Measurements from ENCODE around the gene ACOXL. TPM values are rescaled to one million over a fixed set of nuclear protein-coding genes. Genes with fewer than 3 reads are reported as not detected.

The ACOXL gene
- total and polyA plus RNA-seq, 9 of the 15 experiments (the other 6 are each of a cell fraction or from before 2014, with no cell fraction given), result 0.31 to 0.56 TPM; not detected in 7

DNA sequence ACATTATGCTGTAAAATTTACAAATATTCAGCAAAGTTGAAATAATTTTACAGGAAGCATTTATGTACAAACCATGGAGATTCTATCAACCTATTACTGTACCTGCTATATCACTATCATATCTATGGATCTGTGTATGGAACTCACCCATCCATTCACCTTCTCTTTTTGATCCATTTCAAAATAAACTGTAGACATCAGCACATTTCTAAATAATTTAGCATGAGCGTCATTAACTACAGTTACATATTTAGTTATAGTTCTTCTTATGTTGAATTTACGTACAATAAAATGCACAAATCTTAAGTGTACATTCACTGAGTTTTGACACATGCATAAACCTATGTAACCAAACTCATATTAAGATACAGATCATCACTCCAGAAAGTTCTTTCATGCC lies 260.5 kb downstream of the ACOXL start:
- Histone ChIP-seq H3K4me1 (replicated peaks in 1 of 2; ENCODE audit: control insufficient read depth in 2 of 2, insufficient read depth in 2 of 2, low read length in 2 of 2) (no peaks in the 10 kb centered on the region), H3K9me1 (ENCODE audit: control insufficient read depth, insufficient read depth, low read length) (no peaks in the 10 kb centered on the region), H2AFZ (ENCODE audit: low read depth, low read length) (no peak overlapping the region), H3K27ac (ENCODE audit: extremely low read depth, low read depth, low read length) (no peak overlapping the region), H3K9ac (ENCODE audit: insufficient read depth in 1 of 2, low read depth in 2 of 2, low read length in 2 of 2) (no peak overlapping the region), H3K9me3 (replicated peaks; ENCODE audit: control insufficient read depth, insufficient read depth, low read depth, low read length) (no peaks in the 10 kb centered on the region), H3K4me3 (no peak overlapping the region), H4K20me1 (replicated peaks; ENCODE audit: control insufficient read depth, insufficient read depth, low read length) (no peaks in the 10 kb centered on the region), H3K36me3 (ENCODE audit: control insufficient read depth, insufficient read depth, low read length) (no peaks in the 10 kb centered on the region), H3K4me2 (ENCODE audit: insufficient read depth, low read length) (no peak overlapping the region), H3K27me3 (ENCODE audit: control insufficient read depth in 2 of 2, insufficient read depth in 2 of 2, low read length in 2 of 2) (peaks cover 5 to 7% of the 10 kb centered on the region in 2 experiments), H3K79me2 (ENCODE audit: control insufficient read depth, insufficient read depth, low read length) (no peaks in the 10 kb centered on the region)
- intact Hi-C loops (cut with micrococcal nuclease), result no loop called here
- ATAC-seq (no peak), DNase-seq (ENCODE audit: extremely low read depth in 1 of 4, low spot score in 3 of 4) (no peak), FAIRE-seq (no peak)
- WGBS (ENCODE audit: insufficient coverage, low coverage, missing lambda C conversion rate), result 0% methylated on average over 2 of the region's 2 CpGs
- no TSS peak for BruUV-seq (replicated peaks)
- TF ChIP-seq NR2F6 (CRISPR knock-in tag; IDR thresholded peaks at IDR 0.05) (no peak), GTF2F1 (IDR thresholded peaks at IDR 0.05; ENCODE audit: low read depth, low read length) (no peak), GATA2 (CRISPR knock-in tag; IDR thresholded peaks at IDR 0.05) (no peak), HNRNPH1 (optimal IDR thresholded peaks at IDR 0.05; ENCODE audit: low read depth, low read length) (no peak), RUNX1 (IDR thresholded peaks at IDR 0.05; ENCODE audit: low read depth) (no peak), ATF7 (IDR thresholded peaks at IDR 0.05) (no peak), ZNF121 (CRISPR knock-in tag; conservative IDR thresholded peaks at IDR 0.05) (no peak), NEUROD1 (IDR thresholded peaks at IDR 0.05; ENCODE audit: borderline replicate concordance, low read depth, low read length, partially characterized antibody) (no peak), ZNF77 (CRISPR knock-in tag; IDR thresholded peaks at IDR 0.05) (no peak), NCOA4 (IDR thresholded peaks at IDR 0.05; ENCODE audit: partially characterized antibody) (no peak), YY1 (IDR thresholded peaks at IDR 0.05; ENCODE audit: borderline replicate concordance in 1 of 3, control insufficient read depth in 1 of 3, extremely low read depth in 1 of 3, insufficient read depth in 3 of 3, insufficient read length in 1 of 3, insufficient replicate concordance in 2 of 3, low read depth in 1 of 3, low read length in 2 of 3) (no peak), ZNF124 (CRISPR knock-in tag; IDR thresholded peaks at IDR 0.05) (no peak), ZC3H11A (IDR thresholded peaks at IDR 0.05; ENCODE audit: low read depth, low read length) (no peak), NR3C1 (CRISPR knock-in tag; IDR thresholded peaks at IDR 0.05) (no peak), NFIC (IDR thresholded peaks at IDR 0.05) (no peak), ZC3H8 (IDR thresholded peaks at IDR 0.05) (no peak)
- TF ChIP-seq, protein P1, sequence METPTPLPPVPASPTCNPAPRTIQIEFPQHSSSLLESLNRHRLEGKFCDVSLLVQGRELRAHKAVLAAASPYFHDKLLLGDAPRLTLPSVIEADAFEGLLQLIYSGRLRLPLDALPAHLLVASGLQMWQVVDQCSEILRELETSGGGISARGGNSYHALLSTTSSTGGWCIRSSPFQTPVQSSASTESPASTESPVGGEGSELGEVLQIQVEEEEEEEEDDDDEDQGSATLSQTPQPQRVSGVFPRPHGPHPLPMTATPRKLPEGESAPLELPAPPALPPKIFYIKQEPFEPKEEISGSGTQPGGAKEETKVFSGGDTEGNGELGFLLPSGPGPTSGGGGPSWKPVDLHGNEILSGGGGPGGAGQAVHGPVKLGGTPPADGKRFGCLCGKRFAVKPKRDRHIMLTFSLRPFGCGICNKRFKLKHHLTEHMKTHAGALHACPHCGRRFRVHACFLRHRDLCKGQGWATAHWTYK (CRISPR knock-in tag; IDR thresholded peaks at IDR 0.05), result no peak
- in situ Hi-C loops (cut with MboI), result no loop called here
- CTCF ChIA-PET (ENCODE audit: low intra/inter-chr PET ratio), result no interaction called here
- POLR2A ChIA-PET, result no interaction called here

Measured in K562 (cell line).